Measurements from ENCODE around the gene PEX7. TPM values are rescaled to one million over a fixed set of nuclear protein-coding genes. Genes with fewer than 3 reads are reported as not detected.

Gene PEX7, protein sequence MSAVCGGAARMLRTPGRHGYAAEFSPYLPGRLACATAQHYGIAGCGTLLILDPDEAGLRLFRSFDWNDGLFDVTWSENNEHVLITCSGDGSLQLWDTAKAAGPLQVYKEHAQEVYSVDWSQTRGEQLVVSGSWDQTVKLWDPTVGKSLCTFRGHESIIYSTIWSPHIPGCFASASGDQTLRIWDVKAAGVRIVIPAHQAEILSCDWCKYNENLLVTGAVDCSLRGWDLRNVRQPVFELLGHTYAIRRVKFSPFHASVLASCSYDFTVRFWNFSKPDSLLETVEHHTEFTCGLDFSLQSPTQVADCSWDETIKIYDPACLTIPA
- total RNA-seq (2021; ENCODE audit: unreplicated experiment), result 8.1 TPM
- 7.7 and 8.8 TPM in 2 replicates for polyA plus RNA-seq (2012)
- Bru-seq, nascent RNA, result percentile 77 among the genes with signal in this experiment
- percentile 51 among the genes with signal in this experiment for BruChase-seq, experiment 1, labeled RNA remaining after a 6-hour chase
- percentile 54 among the genes with signal in this experiment for BruChase-seq, experiment 2, labeled RNA remaining after a 2-hour chase
- long read RNA-seq, partial matches to known transcripts, result 0 of 8 reads
- long read RNA-seq, other reads (novel, unspliced or antisense), result 5 of 8 reads

- Histone ChIP-seq H4K20me1 (ENCODE audit: insufficient read depth) (no peaks in the 10 kb centered on the region), H3K4me3 (replicated peaks in 1 of 2; ENCODE audit: low read depth in 1 of 2, low read length in 2 of 2) (peak within 1 kb of the TSS; percentile 60 to 63), H3K79me2 (ENCODE audit: insufficient read depth, low read length) (peaks cover 10% of the 10 kb centered on the region; the same call in 1 of the 2 replicates), H3K9me3 (ENCODE audit: control insufficient read depth in 1 of 2, insufficient read depth in 1 of 2, low read depth in 1 of 2, low read length in 2 of 2) (no peaks in the 10 kb centered on the region), H3K36me3 (ENCODE audit: control insufficient read depth in 1 of 2, insufficient read depth in 2 of 2, low read length in 2 of 2) (peaks cover 0 to 11% of the 10 kb centered on the region in 2 experiments; a peak in 2 of 4 replicates), H3K4me2 (ENCODE audit: low read length) (peak within 1 kb of the TSS; percentile 74), H3K9me2 (ENCODE audit: insufficient read depth) (no peaks in the 10 kb centered on the region), H2AFZ (ENCODE audit: low read depth, low read length, poor library complexity, severe bottlenecking) (peak within 1 kb of the TSS; percentile 49), H3K9ac (ENCODE audit: low read length) (peak within 1 kb of the TSS; percentile 81), H3K27ac (ENCODE audit: low read depth, low read length) (peak within 1 kb of the TSS; percentile 45), H3K4me1 (ENCODE audit: control insufficient read depth in 1 of 2, insufficient read depth in 2 of 2, low read length in 2 of 2) (peaks cover 4 to 14% of the 10 kb centered on the region in 2 experiments; a peak in 3 of 4 replicates), H3K27me3 (ENCODE audit: insufficient read depth, low read length) (no peaks in the 10 kb centered on the region)
- RAD21 ChIA-PET (ENCODE audit: low non-redundant PET in 1 of 2, low total read pairs in 2 of 2, uncharacterized antibody in 2 of 2, unreplicated experiment in 2 of 2), result no interaction called here
- peak; percentile 63 for TF ChIP-seq SP1 (IDR thresholded peaks at IDR 0.05; ENCODE audit: low read depth)
- peak; percentile 98 for TF ChIP-seq YY1 (IDR thresholded peaks at IDR 0.05; ENCODE audit: extremely low read depth, insufficient replicate concordance, low read depth, low read length)
- TF ChIP-seq, protein P1, sequence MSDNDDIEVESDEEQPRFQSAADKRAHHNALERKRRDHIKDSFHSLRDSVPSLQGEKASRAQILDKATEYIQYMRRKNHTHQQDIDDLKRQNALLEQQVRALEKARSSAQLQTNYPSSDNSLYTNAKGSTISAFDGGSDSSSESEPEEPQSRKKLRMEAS (IDR thresholded peaks at IDR 0.05), result no peak
- peak in 2 of 3 experiments; percentile 33 to 36; a peak in 3 of 6 replicates for TF ChIP-seq CTCF (IDR thresholded peaks at IDR 0.05 in 2 of 3, conservative IDR thresholded peaks at IDR 0.05 in 1 of 3; ENCODE audit: borderline replicate concordance in 1 of 3, insufficient read depth in 1 of 3, low read depth in 2 of 3, low read length in 2 of 3)
- TF ChIP-seq POLR2AphosphoS5 (IDR thresholded peaks at IDR 0.05; ENCODE audit: low read depth, low read length), result peak; percentile 86
- TF ChIP-seq FOSL1 (IDR thresholded peaks at IDR 0.05; ENCODE audit: low read depth), result no peak
- TF ChIP-seq ELF1 (IDR thresholded peaks at IDR 0.05; ENCODE audit: borderline replicate concordance, low read depth), result 0 out of 2 replicates have a peak, but pooled peaks have one; percentile 25
- TF ChIP-seq EGR1 (IDR thresholded peaks at IDR 0.05; ENCODE audit: low read depth), result 0 out of 2 replicates have a peak, but pooled peaks have one; percentile 49
- TF ChIP-seq TCF7L2 (IDR thresholded peaks at IDR 0.05; ENCODE audit: borderline replicate concordance, extremely low read depth, insufficient read depth, insufficient read length), result no peak
- TF ChIP-seq SRF (IDR thresholded peaks at IDR 0.05; ENCODE audit: low read depth), result no peak
- peak; percentile 83 for TF ChIP-seq ZFX (IDR thresholded peaks at IDR 0.05)
- TF ChIP-seq SIN3A (IDR thresholded peaks at IDR 0.05; ENCODE audit: low read depth), result 0 out of 2 replicates have a peak, but pooled peaks have one; percentile 41
- TF ChIP-seq POLR2A (IDR thresholded peaks at IDR 0.05; ENCODE audit: borderline replicate concordance, extremely low read depth, insufficient read depth, insufficient read length), result peak; percentile 59
- no peak for TF ChIP-seq EZH2phosphoT487 (IDR thresholded peaks at IDR 0.05; ENCODE audit: borderline replicate concordance)
- peak; percentile 94 for ATAC-seq
- POLR2A ChIA-PET, result interaction anchor here (1.6 kb wide), 1 partner anchor 30 kb away, joined by 4 read pairs; the partner anchor contains the start of gene MAP3K5
- CTCF ChIA-PET, result interaction anchor here (1.0 to 1.4 kb wide), 2 partner anchors 178 to 211 kb away, joined by 3 to 7 read pairs; no protein-coding TSS in a partner anchor
- intact Hi-C loops (cut with micrococcal nuclease), result no loop called here
- DNase-seq (ENCODE audit: low read depth, low spot score), result peak; percentile 76
- BruUV-seq (replicated peaks), result no TSS peak
Observed at GRCh38 chr6:136822376-136823127, at the start of gene PEX7. Gene PEX7 (plus strand): TSS chr6:136822592. CDS start chr6:136822666, 74 bp downstream.

Measured in HCT116 (cell line).